Stomach (tissue), 19 donors: ENCODE results near the gene TMEM132D. TPM values are rescaled to one million over a fixed set of nuclear protein-coding genes. Genes with fewer than 3 reads are reported as not detected.

ENCODE experiments used
- DNase-seq, 2 donors: peaks; one replicate each; pipeline versions ENCODE4 v3.0.0 to v3.0.0-alpha.2; 2013 to 2019
- H3K27ac ChIP-seq, 5 donors: fragments of 200-600 bp in 4 of 5; sonication (generic) in 4 of 5; one replicate each; pipeline ENCODE4 v1.5.1; 2013 to 2019; ENCODE audit warnings: mild to moderate bottlenecking in 1 of 5, moderate library complexity in 1 of 5
- H3K27me3 ChIP-seq, 3 donors: fragments of 200-600 bp; sonication (generic); one replicate each; pipeline ENCODE4 v1.5.1; 2017 to 2019; ENCODE audit warnings: mixed run types in 1 of 3
- H3K36me3 ChIP-seq, 4 donors: fragments of 200-600 bp; sonication (generic); 1 replicate in 3 of 4; 2 replicates in 1 of 4; pipeline ENCODE4 v1.5.1; 2016 to 2019
- H3K4me1 ChIP-seq, 4 donors: fragments of 200-600 bp; sonication (generic); one replicate each; pipeline ENCODE4 v1.5.1; 2016 to 2019
- H3K4me3 ChIP-seq, 4 donors: fragments of 200-600 bp; sonication (generic) in 3 of 4; one replicate each; pipeline ENCODE4 v1.5.1; 2016 to 2019; ENCODE audit warnings: mild to moderate bottlenecking in 1 of 4
- H3K9me3 ChIP-seq, 4 donors: fragments of 200-600 bp; sonication (generic); one replicate each; pipeline ENCODE4 v1.5.1; 2016 to 2019
- EP300 ChIP-seq: sonication (generic); formaldehyde crosslinking; IDR thresholded peaks from one replicate; pipeline ENCODE4 v1.6.1; 2017; ENCODE audit warnings: antibody characterized with exemption
- POLR2A ChIP-seq, 4 donors: fragments of 450-650 bp; IDR thresholded peaks; one replicate each; pipeline ENCODE4 v1.6.1; 2016; ENCODE audit warnings: antibody characterized with exemption in 4 of 4, control low read depth in 2 of 4, mild to moderate bottlenecking in 1 of 4, moderate library complexity in 1 of 4
- POLR2AphosphoS5 ChIP-seq, 3 donors: sonication (generic); formaldehyde crosslinking; IDR thresholded peaks; one replicate each; pipeline ENCODE4 v1.6.1; 2016; ENCODE audit warnings: antibody characterized with exemption in 3 of 3
- WGBS, 5 donors: extraction: QIAGEN DNeasy Blood & Tissue Kit in 3 of 5; methylation state at CpG; one replicate each; pipeline versions ENCODE4 v1.1.5 to v1.1.7; 2013 to 2018; 5-methylcytosine and 5-hydroxymethylcytosine counted together
- intact Hi-C: fragments of 100-400 bp; cut with DNase I; formaldehyde crosslinking; loops from one replicate; pipeline ENCODE4 v1.15.1; 2023; ENCODE audit warnings: low total_unique reads
- long read RNA-seq, 10 donors: transcript quantifications; one replicate each; lab custom pipeline, GENCODE V29; 2026
- polyA plus RNA-seq, 3 donors: library from polyadenylated mRNA; stranded (reverse); fragments of 200-250 nt; gene quantifications; one replicate each; pipeline ENCODE4 v1.2.3, GENCODE V29; 2013
- total RNA-seq, 5 donors: library from RNA; depleted of rRNA; stranded (reverse); fragments of >200 nt; gene quantifications; one replicate each; pipeline versions ENCODE4 v1.1.0 to v1.2.3, GENCODE V29; 2014 to 2016
- TF ChIP-seq, protein P1 (sequence below), 7 experiments: fragments of 450-650 bp in 4 of 7; fragments of 200-600 bp in 3 of 7; sonication (generic) in 3 of 7; IDR thresholded peaks; one replicate each; pipeline ENCODE4 v1.5.1; 2016 to 2019; ENCODE audit warnings: antibody characterized with exemption in 7 of 7, control low read depth in 2 of 7, mild to moderate bottlenecking in 1 of 7
- donor health status: healthy with polysubstance abuse.
- donor health status: Bipolar disorder and iron deficiency.
- donor health status: healthy.

TMEM132D gene
- total RNA-seq, result under 1 TPM in 2 of 5 donors, not detected in 3; 0.29 to 0.92 TPM
- polyA plus RNA-seq, result not detected
- long read RNA-seq, donor 1, result 0 reads
- long read RNA-seq, donor 2, result 0 reads
- long read RNA-seq, donor 3, result 0 reads
- long read RNA-seq, donor 4, result 0 reads
- long read RNA-seq, donor 5, result 0 reads
- long read RNA-seq, donor 6, result 0 reads
- long read RNA-seq, donor 7, result 0 reads
- long read RNA-seq, donor 8, result 0 reads
- long read RNA-seq, donor 9, result 0 reads
- long read RNA-seq, donor 10, result 0 reads

- peaks cover 0 to 12% (median 3%) of the 10 kb centered on the region in 4 donors for H3K4me1 ChIP-seq
- peak within 1 kb of the TSS in 3 of 4 donors; percentile 8 to 37 (median 31) for H3K4me3 ChIP-seq
- H3K36me3 ChIP-seq, result no peaks in the 10 kb centered on the region
- no peak within 1 kb of the TSS for H3K27ac ChIP-seq
- 5 to 8% (median 7%) methylated on average over 4 to 77 of the region's 77 CpGs for WGBS, 5 donors
- peaks cover 10 to 63% (median 16%) of the 10 kb centered on the region in 3 donors for H3K27me3 ChIP-seq
- no peaks in the 10 kb centered on the region for H3K9me3 ChIP-seq
- DNase-seq, result peak in 1 of 2 donors; percentile 37
- TF ChIP-seq, protein P1, sequence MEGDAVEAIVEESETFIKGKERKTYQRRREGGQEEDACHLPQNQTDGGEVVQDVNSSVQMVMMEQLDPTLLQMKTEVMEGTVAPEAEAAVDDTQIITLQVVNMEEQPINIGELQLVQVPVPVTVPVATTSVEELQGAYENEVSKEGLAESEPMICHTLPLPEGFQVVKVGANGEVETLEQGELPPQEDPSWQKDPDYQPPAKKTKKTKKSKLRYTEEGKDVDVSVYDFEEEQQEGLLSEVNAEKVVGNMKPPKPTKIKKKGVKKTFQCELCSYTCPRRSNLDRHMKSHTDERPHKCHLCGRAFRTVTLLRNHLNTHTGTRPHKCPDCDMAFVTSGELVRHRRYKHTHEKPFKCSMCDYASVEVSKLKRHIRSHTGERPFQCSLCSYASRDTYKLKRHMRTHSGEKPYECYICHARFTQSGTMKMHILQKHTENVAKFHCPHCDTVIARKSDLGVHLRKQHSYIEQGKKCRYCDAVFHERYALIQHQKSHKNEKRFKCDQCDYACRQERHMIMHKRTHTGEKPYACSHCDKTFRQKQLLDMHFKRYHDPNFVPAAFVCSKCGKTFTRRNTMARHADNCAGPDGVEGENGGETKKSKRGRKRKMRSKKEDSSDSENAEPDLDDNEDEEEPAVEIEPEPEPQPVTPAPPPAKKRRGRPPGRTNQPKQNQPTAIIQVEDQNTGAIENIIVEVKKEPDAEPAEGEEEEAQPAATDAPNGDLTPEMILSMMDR (IDR thresholded peaks at IDR 0.05), result no peak
- TF ChIP-seq POLR2A (IDR thresholded peaks at IDR 0.05), result no peak
- TF ChIP-seq EP300, result no peak
- TF ChIP-seq POLR2AphosphoS5 (IDR thresholded peaks at IDR 0.05), result no peak
- intact Hi-C loops, result no loop called here
Observed at GRCh38 chr12:129903956-129904829, at the start of gene TMEM132D. TSS of gene TMEM132D (minus strand) at chr12:129904025.

DNA sequence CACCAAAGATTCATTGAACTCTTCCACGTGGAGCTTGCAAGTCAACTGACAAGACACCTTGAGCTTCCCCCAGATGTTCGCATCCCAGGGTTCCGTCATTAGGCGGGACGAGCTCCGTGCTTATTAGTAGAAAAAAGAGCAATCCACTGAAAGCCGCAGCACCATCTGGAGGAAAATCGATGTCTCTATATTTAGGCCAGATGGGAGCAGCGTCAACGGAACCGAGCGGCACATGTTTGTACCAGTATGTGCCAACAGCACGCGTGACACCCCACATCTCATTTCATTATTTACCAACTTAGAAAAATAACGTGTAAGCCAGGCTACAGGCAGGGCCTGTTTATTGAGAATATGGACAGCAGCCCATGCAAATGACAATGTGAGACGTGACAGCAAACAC lies 45.8 kb upstream of the TMEM132D start:
- Histone ChIP-seq H3K9me3 (peaks cover 0 to 12% (median 4%) of the 10 kb centered on the region in 4 donors), H3K4me1 (no peaks in the 10 kb centered on the region), H3K4me3 (no peak overlapping the region), H3K36me3 (no peaks in the 10 kb centered on the region), H3K27me3 (no peaks in the 10 kb centered on the region), H3K27ac (no peak overlapping the region)
- WGBS, 5 donors, result 83 to 88% (median 87%) methylated on average over 16 of the region's 16 CpGs
- no peak for TF ChIP-seq POLR2AphosphoS5 (IDR thresholded peaks at IDR 0.05)
- TF ChIP-seq EP300, result no peak
- TF ChIP-seq, protein P1 (IDR thresholded peaks at IDR 0.05), result no peak
- no peak for TF ChIP-seq POLR2A (IDR thresholded peaks at IDR 0.05)
- no peak for DNase-seq
- intact Hi-C loops, result no loop called here

DNA sequence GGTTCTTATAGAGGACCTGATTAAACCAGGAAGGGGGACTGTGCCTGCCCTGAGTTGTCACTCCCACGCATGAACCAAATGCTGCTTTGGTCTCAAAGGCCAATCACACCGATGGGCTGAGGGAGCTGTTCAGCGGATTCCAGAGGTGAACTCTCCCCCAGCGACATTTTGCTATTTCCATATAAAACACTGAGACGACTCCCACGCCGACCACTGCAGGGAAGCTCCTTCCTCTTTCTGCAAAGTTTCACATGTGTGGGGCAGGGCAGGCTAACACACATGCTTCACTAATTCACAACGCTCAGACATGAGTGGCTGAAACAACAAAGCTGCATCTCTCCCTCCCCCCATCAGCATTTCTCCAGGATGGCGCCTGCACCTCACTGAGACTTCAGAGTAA lies 37.8 kb upstream of the TMEM132D start:
- WGBS, 5 donors, result 59 to 64% (median 61%) methylated on average over 9 of the region's 9 CpGs
- H3K4me3 ChIP-seq, result no peak overlapping the region
- H3K27ac ChIP-seq, result no peak overlapping the region
- TF ChIP-seq, protein P1 (IDR thresholded peaks at IDR 0.05), result no peak
- TF ChIP-seq POLR2AphosphoS5 (IDR thresholded peaks at IDR 0.05), result no peak
- no peak for TF ChIP-seq EP300
- no peak for TF ChIP-seq POLR2A (IDR thresholded peaks at IDR 0.05)
- H3K9me3 ChIP-seq, result no peaks in the 10 kb centered on the region
- H3K4me1 ChIP-seq, result no peaks in the 10 kb centered on the region
- H3K27me3 ChIP-seq, result no peaks in the 10 kb centered on the region
- intact Hi-C loops, result no loop called here
- H3K36me3 ChIP-seq, result no peaks in the 10 kb centered on the region
- no peak for DNase-seq

- no peaks in the 10 kb centered on the region for H3K36me3 ChIP-seq
- intact Hi-C loops, result no loop called here
- no peak for DNase-seq
- no peaks in the 10 kb centered on the region for H3K4me1 ChIP-seq
- H3K27ac ChIP-seq, result no peak overlapping the region
- TF ChIP-seq POLR2A (IDR thresholded peaks at IDR 0.05) (no peak), POLR2AphosphoS5 (IDR thresholded peaks at IDR 0.05) (no peak), EP300 (no peak)
- TF ChIP-seq, protein P1 (IDR thresholded peaks at IDR 0.05), result no peak
- no peak overlapping the region for H3K4me3 ChIP-seq
- 37 to 60% (median 46%) methylated on average over 7 of the region's 7 CpGs for WGBS, 5 donors
- peaks cover 0 to 16% (median 11%) of the 10 kb centered on the region in 4 donors for H3K9me3 ChIP-seq
- peaks cover 0 to 4% (median 0%) of the 10 kb centered on the region in 3 donors for H3K27me3 ChIP-seq
Observed at GRCh38 chr12:129938089-129938488, 34.3 kb upstream of the TMEM132D start.
